ELF-1 (cell line): Measurements from ENCODE around the gene RPS10.

ENCODE experiments used
- DNase-seq: peaks from one replicate; pipeline ENCODE4 v3.0.0-alpha.2; 2016; ENCODE audit warnings: low read depth, low spot score

Gene RPS10

DNA sequence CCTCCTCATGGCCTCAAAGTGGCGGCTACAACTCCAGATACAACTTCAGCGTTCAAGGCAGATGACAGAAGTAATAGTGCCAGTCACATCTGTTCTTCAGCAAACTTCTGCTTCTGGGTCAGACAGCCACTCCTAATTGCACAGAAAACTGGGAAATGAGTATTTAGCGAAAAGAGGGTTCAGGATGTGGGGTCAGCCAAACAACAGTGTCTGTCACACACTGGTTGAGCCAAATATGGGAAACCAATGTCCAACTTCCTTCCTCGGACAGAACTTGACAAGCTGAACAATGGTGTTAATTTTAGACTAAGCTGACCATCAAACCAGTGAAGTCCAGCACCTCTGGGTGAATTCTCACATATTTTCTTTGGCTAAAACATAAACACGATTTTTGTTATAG lies 55.5 kb downstream of the RPS10 start:
- no peak for DNase-seq

DNA sequence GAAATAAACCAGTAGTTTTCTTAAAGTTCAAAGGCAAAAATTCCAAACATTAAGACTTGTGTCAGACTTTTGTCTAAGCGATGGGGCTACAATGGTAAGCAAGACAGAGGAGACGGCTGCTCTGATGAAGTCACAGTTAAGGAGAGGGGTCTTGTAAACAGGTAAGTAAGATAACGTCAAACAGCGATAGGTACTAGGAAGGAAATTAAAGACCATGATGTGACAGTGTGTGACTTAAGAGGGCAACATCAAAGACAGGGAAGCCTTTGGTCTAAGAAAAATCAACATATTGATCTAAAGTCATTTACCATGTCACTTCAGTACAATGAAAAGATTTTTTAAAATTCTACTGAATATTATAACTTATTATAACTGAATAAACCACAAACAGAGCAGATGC lies 56.5 kb downstream of the RPS10 start:
- no peak for DNase-seq
